DND-41 (cell line): ENCODE data around the gene RGS14.
A peak's percentile ranks its signal among the peaks of the same experiment; 100 is the strongest.

ENCODE experiments used
- ATAC-seq: fragments of 200-7000 bp; cut with Tn5 transposase; 3 replicates; pipeline ENCODE4 v1.9.1; 2021; ENCODE audit warnings: low read depth; ENCODE audit not compliant: insufficient read depth
- DNase-seq: peaks from one replicate; pipeline ENCODE4 v3.0.0-alpha.2; 2020
- H2AFZ ChIP-seq: 2 replicates; pipeline ENCODE4 v1.6.0; 2012; ENCODE audit warnings: low read depth, low read length
- H3K27ac ChIP-seq: 2 replicates; pipeline ENCODE4 v1.5.1; 2012; ENCODE audit warnings: low read length, inconsistent platforms
- H3K27me3 ChIP-seq: fragments of 200-600 bp; sonication (generic); 2 replicates; pipeline ENCODE4 v1.6.0; 2012; ENCODE audit warnings: low read length, mild to moderate bottlenecking, inconsistent platforms; ENCODE audit not compliant: insufficient read depth, poor library complexity
- H3K36me3 ChIP-seq: 2 replicates; pipeline ENCODE4 v1.5.1; 2012; ENCODE audit warnings: low read length, inconsistent platforms; ENCODE audit not compliant: insufficient read depth
- H3K4me1 ChIP-seq: 2 replicates; pipeline ENCODE4 v1.5.1; 2012; ENCODE audit warnings: mild to moderate bottlenecking, low read length; ENCODE audit not compliant: insufficient read depth
- H3K4me2 ChIP-seq: 2 replicates; pipeline ENCODE4 v1.6.0; 2012; ENCODE audit warnings: mild to moderate bottlenecking, moderate library complexity, low read length, inconsistent platforms; ENCODE audit not compliant: insufficient read depth
- H3K4me3 ChIP-seq, 2 experiments: fragments of 200-600 bp in 1 of 2; shearing (Covaris generic) in 1 of 2; 2 replicates each; pipeline ENCODE4 v1.5.1; 2012 to 2016; ENCODE audit warnings: inconsistent platforms in 2 of 2, low read length in 2 of 2, mild to moderate bottlenecking in 2 of 2, low read depth in 1 of 2, moderate library complexity in 1 of 2
- H3K79me2 ChIP-seq: 2 replicates; pipeline ENCODE4 v1.6.0; 2012; ENCODE audit warnings: low read length, inconsistent platforms; ENCODE audit not compliant: insufficient read depth
- H3K9ac ChIP-seq: 2 replicates; pipeline ENCODE4 v1.6.0; 2012; ENCODE audit warnings: low read depth, mild to moderate bottlenecking, inconsistent platforms, low read length, moderate library complexity
- H3K9me3 ChIP-seq: 2 replicates; pipeline ENCODE4 v1.5.1; 2012; ENCODE audit warnings: low read length, moderate library complexity, mild to moderate bottlenecking, inconsistent platforms; ENCODE audit not compliant: insufficient read depth, severe bottlenecking
- H4K20me1 ChIP-seq: 2 replicates; pipeline ENCODE4 v1.6.0; 2012; ENCODE audit warnings: low read length; ENCODE audit not compliant: insufficient read depth
- CTCF ChIP-seq: IDR thresholded peaks from 2 replicates; pipeline ENCODE4 v1.5.1; 2012; ENCODE audit warnings: borderline replicate concordance, low read length, moderate library complexity, mild to moderate bottlenecking; ENCODE audit not compliant: poor library complexity, severe bottlenecking; ENCODE audit errors: extremely low read depth
- EZH2 ChIP-seq: IDR thresholded peaks from 3 replicates; pipeline ENCODE4 v1.6.1; 2012; ENCODE audit warnings: borderline replicate concordance, low read depth, mild to moderate bottlenecking, moderate library complexity, low read length, inconsistent platforms; ENCODE audit not compliant: severe bottlenecking

Gene RGS14

GRCh38 chr5:177369645-177370440, 12.1 kb downstream of the RGS14 start:
- Histone ChIP-seq H3K4me2 (no peak overlapping the region), H2AFZ (no peak overlapping the region), H3K9me3 (no peaks in the 10 kb centered on the region), H3K36me3 (no peaks in the 10 kb centered on the region), H3K27ac (no peak overlapping the region), H3K9ac (no peak overlapping the region), H4K20me1 (no peaks in the 10 kb centered on the region), H3K27me3 (no peaks in the 10 kb centered on the region), H3K4me1 (peaks cover 12% of the 10 kb centered on the region), H3K79me2 (no peaks in the 10 kb centered on the region), H3K4me3 (no peak overlapping the region)
- TF ChIP-seq EZH2 (no peak), CTCF (no peak)
- DNase-seq = no peak
- no peak for ATAC-seq

GRCh38 chr5:177370488-177371119, 12.9 kb downstream of the RGS14 start:
- ATAC-seq (no peak), DNase-seq (no peak)
- no peak overlapping the region for H3K4me3 ChIP-seq
- no peak overlapping the region for H3K4me2 ChIP-seq
- no peak overlapping the region for H3K27ac ChIP-seq
- H2AFZ ChIP-seq = no peak overlapping the region
- H3K9ac ChIP-seq = no peak overlapping the region
- no peak for TF ChIP-seq EZH2
- TF ChIP-seq CTCF = peak; percentile 30
- H3K9me3 ChIP-seq = no peaks in the 10 kb centered on the region
- no peaks in the 10 kb centered on the region for H3K79me2 ChIP-seq
- no peaks in the 10 kb centered on the region for H3K27me3 ChIP-seq
- H4K20me1 ChIP-seq = no peaks in the 10 kb centered on the region
- H3K4me1 ChIP-seq = peaks cover 12% of the 10 kb centered on the region
- no peaks in the 10 kb centered on the region for H3K36me3 ChIP-seq

- Histone ChIP-seq H3K27me3 (no peaks in the 10 kb centered on the region), H3K36me3 (no peaks in the 10 kb centered on the region), H3K9ac (no peak overlapping the region), H3K4me3 (no peak overlapping the region), H4K20me1 (no peaks in the 10 kb centered on the region), H3K4me2 (no peak overlapping the region), H3K4me1 (peaks cover 12% of the 10 kb centered on the region), H3K27ac (no peak overlapping the region), H3K79me2 (no peaks in the 10 kb centered on the region), H3K9me3 (no peaks in the 10 kb centered on the region), H2AFZ (no peak overlapping the region)
- ATAC-seq = no peak
- TF ChIP-seq CTCF (no peak), EZH2 (no peak)
- DNase-seq = no peak
Measured at GRCh38 chr5:177371120-177372033, 13.7 kb downstream of the RGS14 start.
